Karpas-422 (cell line): ENCODE results near the gene TMEM235. TPM values are rescaled to one million over a fixed set of nuclear protein-coding genes. Genes with fewer than 3 reads are reported as not detected.
A peak's percentile ranks its signal among the peaks of the same experiment; 100 is the strongest.

Experiments
- DNase-seq: peaks from one replicate; pipeline ENCODE4 v3.0.0-alpha.2; 2015
- H2AFZ ChIP-seq: fragments of 200-600 bp; sonication (generic); 2 replicates; pipeline ENCODE4 v1.6.1; 2014; ENCODE audit warnings: antibody characterized with exemption, low read length, mixed read lengths
- H3K27ac ChIP-seq: fragments of 200-600 bp; sonication (generic); 2 replicates; pipeline ENCODE4 v1.5.1; 2014; ENCODE audit warnings: mild to moderate bottlenecking, low read length, moderate library complexity
- H3K27me3 ChIP-seq: fragments of 200-600 bp; sonication (generic); 2 replicates; pipeline ENCODE4 v1.6.1; 2014; ENCODE audit warnings: low read length, mixed read lengths
- H3K36me3 ChIP-seq: fragments of 200-600 bp; sonication (generic); 2 replicates; pipeline ENCODE4 v1.6.1; 2014; ENCODE audit warnings: low read length, mixed read lengths; ENCODE audit not compliant: insufficient read depth
- H3K4me1 ChIP-seq: fragments of 200-600 bp; sonication (generic); 2 replicates; pipeline ENCODE4 v1.6.1; 2014; ENCODE audit warnings: mild to moderate bottlenecking, low read length, mixed read lengths
- H3K4me2 ChIP-seq: fragments of 200-600 bp; sonication (generic); 2 replicates; pipeline ENCODE4 v1.6.1; 2014; ENCODE audit warnings: low read length, low read depth, mild to moderate bottlenecking; ENCODE audit not compliant: poor library complexity, severe bottlenecking
- H3K4me3 ChIP-seq: fragments of 200-600 bp; sonication (generic); 2 replicates; pipeline ENCODE4 v1.5.1; 2014; ENCODE audit warnings: mild to moderate bottlenecking, antibody characterized with exemption, low read length, mixed read lengths
- H3K79me2 ChIP-seq: fragments of 200-600 bp; sonication (generic); 2 replicates; pipeline ENCODE4 v1.6.1; 2014; ENCODE audit warnings: mild to moderate bottlenecking, low read length, mixed read lengths
- H3K9ac ChIP-seq: fragments of 200-600 bp; sonication (generic); 2 replicates; pipeline ENCODE4 v1.6.0; 2014; ENCODE audit warnings: low read length
- H3K9me2 ChIP-seq: fragments of 200-600 bp; sonication (generic), shearing (Covaris generic); replicated peaks from 2 replicates; pipeline ENCODE4 v1.6.0; 2014; ENCODE audit warnings: mild to moderate bottlenecking, low read length, moderate library complexity; ENCODE audit not compliant: insufficient read depth
- H3K9me3 ChIP-seq: fragments of 300-700, 200-600 bp; sonication (generic); 2 replicates; pipeline ENCODE4 v1.6.1; 2014; ENCODE audit warnings: low read length, mixed read lengths
- H4K20me1 ChIP-seq: fragments of 200-600 bp; sonication (generic); 2 replicates; pipeline ENCODE4 v1.6.1; 2014; ENCODE audit warnings: mild to moderate bottlenecking, antibody characterized with exemption, low read length, low read depth; ENCODE audit not compliant: insufficient read depth
- total RNA-seq: library from RNA; depleted of rRNA; stranded (reverse); fragments of >200 nt; shearing (Covaris generic); gene quantifications from 2 replicates; pipeline ENCODE4 v1.2.3, GENCODE V29; 2014; ENCODE audit warnings: low replicate concordance

Gene TMEM235
- total RNA-seq, 1 experiment from 2014 or later, result not detected

DNA sequence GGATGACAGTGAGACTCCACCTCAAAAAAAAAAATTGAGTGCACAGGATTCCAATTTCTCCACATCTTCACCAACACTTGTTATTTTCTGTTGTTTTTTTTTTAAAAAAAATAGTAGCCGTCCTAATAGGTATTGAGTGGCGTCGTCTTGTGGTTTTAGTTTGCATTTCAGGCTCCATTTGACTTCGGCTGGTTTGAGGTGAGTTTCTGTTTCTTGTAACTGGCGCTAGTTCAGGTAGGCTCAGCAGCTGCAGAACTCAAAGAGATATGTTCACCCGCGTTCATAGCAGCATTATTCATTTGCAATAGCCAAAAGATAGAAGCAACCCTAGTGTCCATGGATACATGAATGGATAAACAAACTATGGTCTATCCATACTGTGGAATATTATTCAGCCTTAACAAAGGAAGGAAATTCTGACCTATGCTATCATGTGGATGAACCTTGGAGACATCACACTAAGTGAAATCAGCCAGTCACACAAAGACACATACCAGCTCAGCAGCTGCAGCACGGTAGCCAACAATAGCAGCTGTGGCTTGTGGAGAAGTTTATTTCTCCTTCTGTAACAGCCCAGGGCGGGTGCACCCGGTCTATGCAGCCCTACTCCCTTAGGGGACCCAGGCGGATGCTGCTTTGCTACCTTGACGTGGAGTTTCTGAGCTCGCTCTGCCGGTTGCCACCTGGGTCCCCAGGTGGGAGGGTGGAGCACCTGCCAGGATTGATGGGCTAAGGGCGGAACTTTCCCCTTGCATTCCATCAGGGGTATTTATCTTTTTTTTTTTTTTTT is 44.9 kb downstream of the TMEM235 start:
- Histone ChIP-seq H3K9me3 (no peaks in the 10 kb centered on the region), H3K27ac (no peak overlapping the region), H3K9me2 (no peaks in the 10 kb centered on the region), H3K27me3 (no peaks in the 10 kb centered on the region; the same call in 1 of the 2 replicates), H3K4me3 (no peak overlapping the region), H3K4me2 (peak overlapping the region; percentile 24), H3K9ac (no peak overlapping the region), H3K79me2 (no peaks in the 10 kb centered on the region), H2AFZ (no peak overlapping the region), H3K36me3 (no peaks in the 10 kb centered on the region), H3K4me1 (peaks cover 18% of the 10 kb centered on the region), H4K20me1 (no peaks in the 10 kb centered on the region)
- DNase-seq, result peak; percentile 63

DNA sequence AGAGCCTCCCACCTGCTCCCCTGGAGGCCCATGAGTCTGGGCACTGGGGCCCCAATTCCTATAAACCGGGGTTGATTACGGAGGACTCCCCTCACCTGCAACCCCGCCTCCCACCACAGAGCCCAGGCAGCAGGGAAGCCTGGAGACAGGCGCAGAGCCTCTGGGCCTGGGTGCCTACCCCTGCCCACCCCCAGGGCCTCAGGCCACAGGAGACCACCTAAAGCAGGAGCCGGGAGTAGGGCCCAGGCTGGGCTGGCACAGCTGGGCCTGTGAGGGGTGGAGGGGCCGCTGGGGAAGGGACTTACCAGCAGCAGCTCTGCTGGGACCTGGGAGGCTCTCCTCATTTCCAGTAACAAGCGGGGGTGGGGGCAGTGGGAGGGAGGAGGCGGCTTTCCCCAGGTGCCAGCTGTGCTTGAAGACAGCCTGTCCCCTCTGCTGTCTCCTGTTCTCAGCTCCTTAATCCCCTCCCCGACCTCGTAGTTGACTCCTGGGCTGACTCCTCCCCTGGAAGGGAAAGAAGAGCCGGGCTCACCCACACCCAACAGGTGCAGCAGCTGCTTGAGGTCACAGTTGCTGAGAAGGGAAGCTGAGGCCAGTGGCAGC is 46.8 kb downstream of the TMEM235 start:
- no peaks in the 10 kb centered on the region for H3K9me2 ChIP-seq
- H3K4me3 ChIP-seq, result no peak overlapping the region
- peaks cover 18% of the 10 kb centered on the region for H3K4me1 ChIP-seq
- H3K36me3 ChIP-seq, result no peaks in the 10 kb centered on the region
- H4K20me1 ChIP-seq, result no peaks in the 10 kb centered on the region
- no peaks in the 10 kb centered on the region; the same call in 1 of the 2 replicates for H3K27me3 ChIP-seq
- no peaks in the 10 kb centered on the region for H3K9me3 ChIP-seq
- H3K27ac ChIP-seq, result no peak overlapping the region
- H3K9ac ChIP-seq, result no peak overlapping the region
- no peak for DNase-seq
- no peaks in the 10 kb centered on the region for H3K79me2 ChIP-seq
- no peak overlapping the region for H3K4me2 ChIP-seq
- no peak overlapping the region for H2AFZ ChIP-seq

DNA sequence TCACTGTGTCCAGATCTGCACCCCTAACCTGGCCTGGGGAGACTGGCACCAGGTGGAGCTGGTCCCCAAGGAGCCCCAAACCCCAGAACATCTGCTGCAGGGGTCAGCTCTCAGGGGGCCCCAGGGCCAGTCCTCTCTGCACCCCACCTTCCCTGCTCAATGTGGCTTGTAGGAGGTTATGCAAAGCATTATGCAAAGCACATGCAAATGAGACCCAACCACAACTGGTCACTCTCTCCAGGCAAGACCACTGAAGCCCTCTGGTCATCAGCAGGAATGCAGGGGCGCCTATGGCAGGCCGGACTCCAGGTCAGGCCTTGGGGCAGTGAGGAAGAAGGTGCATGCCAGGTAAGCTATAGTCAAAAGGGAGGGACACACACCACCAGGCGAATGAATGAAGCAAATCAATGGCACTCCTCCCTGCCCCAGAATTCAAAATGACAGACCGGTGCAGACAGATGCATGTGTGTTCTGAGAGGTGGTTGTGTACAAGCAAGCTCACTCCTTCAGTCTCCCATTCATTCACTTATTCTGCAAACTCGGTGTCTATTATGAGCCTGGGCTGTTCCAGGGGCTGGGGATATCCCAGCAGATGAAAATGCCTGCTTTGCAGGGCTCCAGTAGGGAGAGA is 48.0 kb downstream of the TMEM235 start:
- no peaks in the 10 kb centered on the region for H3K9me3 ChIP-seq
- H3K4me1 ChIP-seq, result peaks cover 18% of the 10 kb centered on the region
- H3K36me3 ChIP-seq, result no peaks in the 10 kb centered on the region
- H3K79me2 ChIP-seq, result no peaks in the 10 kb centered on the region
- no peak overlapping the region for H3K4me2 ChIP-seq
- no peak overlapping the region for H3K4me3 ChIP-seq
- no peak overlapping the region for H2AFZ ChIP-seq
- DNase-seq, result no peak
- no peaks in the 10 kb centered on the region; the same call in 1 of the 2 replicates for H3K27me3 ChIP-seq
- no peak overlapping the region for H3K27ac ChIP-seq
- H4K20me1 ChIP-seq, result no peaks in the 10 kb centered on the region
- no peak overlapping the region for H3K9ac ChIP-seq
- H3K9me2 ChIP-seq, result no peaks in the 10 kb centered on the region

DNA sequence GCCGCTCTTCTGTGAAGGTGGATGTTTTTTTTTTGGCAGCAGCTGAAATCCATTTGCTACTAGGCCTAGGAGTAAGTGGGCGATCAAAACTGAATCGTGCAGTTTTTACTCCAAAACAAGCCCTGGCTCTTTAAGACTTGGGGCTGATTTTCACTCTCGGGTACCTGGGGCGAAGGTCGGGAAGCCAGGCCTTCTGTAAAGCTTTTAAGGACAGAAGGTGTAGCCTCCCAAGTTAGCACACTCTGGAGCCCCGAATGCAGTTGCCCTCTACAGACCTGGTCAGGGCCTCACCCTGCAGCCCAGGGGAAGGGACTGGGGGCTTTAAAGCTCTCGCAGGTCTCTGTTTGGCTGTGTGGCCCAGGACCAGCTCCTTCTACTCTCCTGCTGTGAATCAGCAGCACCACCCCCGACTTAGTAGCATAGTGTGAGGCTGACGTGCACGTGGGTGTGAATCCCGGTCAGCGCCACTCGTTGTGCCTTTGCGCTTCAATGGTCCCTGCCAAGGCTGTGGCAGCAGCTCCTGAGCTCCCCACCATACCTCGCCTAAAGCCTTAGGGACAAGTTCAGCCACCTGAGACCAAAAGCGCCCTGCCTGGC is 49.9 kb downstream of the TMEM235 start:
- Histone ChIP-seq H3K4me1 (peaks cover 14% of the 10 kb centered on the region), H4K20me1 (no peaks in the 10 kb centered on the region), H2AFZ (no peak overlapping the region), H3K36me3 (no peaks in the 10 kb centered on the region), H3K27ac (no peak overlapping the region), H3K9me2 (no peaks in the 10 kb centered on the region), H3K4me3 (no peak overlapping the region), H3K9ac (no peak overlapping the region), H3K9me3 (no peaks in the 10 kb centered on the region), H3K27me3 (no peaks in the 10 kb centered on the region; the same call in 1 of the 2 replicates), H3K79me2 (no peaks in the 10 kb centered on the region), H3K4me2 (no peak overlapping the region)
- DNase-seq, result no peak

DNA sequence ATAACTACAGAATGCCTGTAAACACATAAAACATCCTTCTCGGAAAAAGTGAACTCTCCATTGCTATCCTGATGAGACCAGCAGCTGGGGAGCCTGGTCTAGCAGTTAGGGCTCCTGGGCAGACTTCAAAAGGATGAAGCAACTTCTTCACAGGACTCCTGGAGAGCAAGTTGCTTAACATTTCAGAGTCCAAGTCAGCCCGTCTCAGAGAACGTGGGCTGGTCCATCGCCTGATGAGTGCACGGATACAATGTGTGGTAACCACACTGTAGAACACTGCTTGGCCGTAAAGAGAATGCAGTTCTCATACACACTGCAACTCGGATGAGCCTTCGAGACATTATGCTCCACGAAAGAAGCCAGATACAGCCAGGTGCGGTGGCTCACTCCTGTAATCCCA is 52.7 kb downstream of the TMEM235 start:
- Histone ChIP-seq H3K9ac (no peak overlapping the region), H3K79me2 (no peaks in the 10 kb centered on the region), H2AFZ (no peak overlapping the region), H3K27ac (no peak overlapping the region), H3K4me3 (no peak overlapping the region), H3K4me2 (no peak overlapping the region), H3K36me3 (no peaks in the 10 kb centered on the region), H3K9me2 (no peaks in the 10 kb centered on the region), H4K20me1 (no peaks in the 10 kb centered on the region), H3K9me3 (no peaks in the 10 kb centered on the region), H3K27me3 (no peaks in the 10 kb centered on the region), H3K4me1 (peaks cover 5% of the 10 kb centered on the region)
- DNase-seq, result no peak

DNA sequence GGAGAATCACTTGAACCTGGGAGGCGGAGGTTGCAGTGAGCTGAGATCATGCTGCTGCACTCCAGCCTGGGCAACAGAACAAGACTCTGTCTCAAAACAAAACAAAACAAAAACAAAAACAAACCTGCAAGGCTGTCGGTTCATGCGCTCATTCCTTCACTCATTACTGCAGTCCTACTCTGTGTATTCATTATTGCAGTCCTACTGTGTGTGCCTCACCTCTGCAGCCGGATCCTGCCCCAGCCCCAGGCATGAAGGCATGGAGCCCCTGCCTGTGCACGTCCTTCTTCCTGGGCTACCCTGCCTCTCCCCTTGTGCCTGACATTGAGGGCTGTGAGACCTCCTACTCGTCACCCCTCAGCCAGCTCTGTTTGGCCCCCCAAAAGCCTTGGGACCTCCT is 57.6 kb downstream of the TMEM235 start:
- Histone ChIP-seq H3K36me3 (no peaks in the 10 kb centered on the region), H3K9me3 (no peaks in the 10 kb centered on the region), H3K27ac (no peak overlapping the region), H3K4me2 (no peak overlapping the region), H3K4me1 (no peaks in the 10 kb centered on the region), H3K79me2 (no peaks in the 10 kb centered on the region), H3K9me2 (no peaks in the 10 kb centered on the region), H3K27me3 (no peaks in the 10 kb centered on the region), H3K9ac (no peak overlapping the region), H2AFZ (no peak overlapping the region), H4K20me1 (no peaks in the 10 kb centered on the region), H3K4me3 (no peak overlapping the region)
- DNase-seq, result no peak

DNA sequence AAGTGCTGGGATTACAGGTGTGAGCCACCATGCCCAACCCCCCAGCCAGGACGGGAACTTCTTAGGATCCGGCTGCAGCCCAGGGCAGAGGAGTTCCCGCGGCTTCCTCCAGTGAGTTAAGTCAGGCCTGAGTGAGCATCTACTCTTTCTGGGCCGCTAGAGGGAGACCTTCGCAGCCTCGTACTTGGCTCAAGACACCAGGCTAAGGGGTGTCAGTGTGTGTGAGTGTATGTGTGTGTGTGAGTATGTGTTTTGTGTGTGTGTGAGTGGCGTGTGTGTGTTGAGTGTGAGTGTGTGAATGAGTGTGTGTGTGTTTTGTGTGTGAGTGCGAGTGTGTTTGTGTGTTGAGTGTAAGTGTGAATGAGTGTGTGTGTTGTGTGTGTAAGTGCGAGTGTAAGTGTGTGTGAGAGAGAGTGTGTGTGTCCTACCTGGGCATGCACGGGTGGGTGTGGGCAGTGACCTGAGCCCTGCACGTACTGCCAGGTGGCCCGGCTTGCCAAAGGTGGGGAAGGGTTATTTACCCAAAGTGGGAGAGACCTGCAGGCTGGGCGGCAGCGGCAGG is 58.5 kb downstream of the TMEM235 start:
- H3K4me1 ChIP-seq, result no peaks in the 10 kb centered on the region

More for the DNA sequence above, 58.5 kb downstream of the TMEM235 start:
- no peak overlapping the region for H3K4me3 ChIP-seq
- H2AFZ ChIP-seq, result no peak overlapping the region
- no peak overlapping the region for H3K4me2 ChIP-seq
- H3K36me3 ChIP-seq, result no peaks in the 10 kb centered on the region
- no peaks in the 10 kb centered on the region for H3K9me2 ChIP-seq
- H3K27me3 ChIP-seq, result no peaks in the 10 kb centered on the region
- no peaks in the 10 kb centered on the region for H4K20me1 ChIP-seq
- no peaks in the 10 kb centered on the region for H3K79me2 ChIP-seq
- no peak overlapping the region for H3K9ac ChIP-seq
- no peaks in the 10 kb centered on the region for H3K9me3 ChIP-seq
- DNase-seq, result peak; percentile 91
- no peak overlapping the region for H3K27ac ChIP-seq
